Amniotic epithelial cell (primary cell): ENCODE measurements around the gene COL6A6.
A peak's percentile ranks its signal among the peaks of the same experiment; 100 is the strongest.

Experiments
- DNase-seq: peaks from one replicate; pipeline ENCODE4 v3.0.0-alpha.2; 2010; ENCODE audit warnings: low read depth

Gene COL6A6, protein sequence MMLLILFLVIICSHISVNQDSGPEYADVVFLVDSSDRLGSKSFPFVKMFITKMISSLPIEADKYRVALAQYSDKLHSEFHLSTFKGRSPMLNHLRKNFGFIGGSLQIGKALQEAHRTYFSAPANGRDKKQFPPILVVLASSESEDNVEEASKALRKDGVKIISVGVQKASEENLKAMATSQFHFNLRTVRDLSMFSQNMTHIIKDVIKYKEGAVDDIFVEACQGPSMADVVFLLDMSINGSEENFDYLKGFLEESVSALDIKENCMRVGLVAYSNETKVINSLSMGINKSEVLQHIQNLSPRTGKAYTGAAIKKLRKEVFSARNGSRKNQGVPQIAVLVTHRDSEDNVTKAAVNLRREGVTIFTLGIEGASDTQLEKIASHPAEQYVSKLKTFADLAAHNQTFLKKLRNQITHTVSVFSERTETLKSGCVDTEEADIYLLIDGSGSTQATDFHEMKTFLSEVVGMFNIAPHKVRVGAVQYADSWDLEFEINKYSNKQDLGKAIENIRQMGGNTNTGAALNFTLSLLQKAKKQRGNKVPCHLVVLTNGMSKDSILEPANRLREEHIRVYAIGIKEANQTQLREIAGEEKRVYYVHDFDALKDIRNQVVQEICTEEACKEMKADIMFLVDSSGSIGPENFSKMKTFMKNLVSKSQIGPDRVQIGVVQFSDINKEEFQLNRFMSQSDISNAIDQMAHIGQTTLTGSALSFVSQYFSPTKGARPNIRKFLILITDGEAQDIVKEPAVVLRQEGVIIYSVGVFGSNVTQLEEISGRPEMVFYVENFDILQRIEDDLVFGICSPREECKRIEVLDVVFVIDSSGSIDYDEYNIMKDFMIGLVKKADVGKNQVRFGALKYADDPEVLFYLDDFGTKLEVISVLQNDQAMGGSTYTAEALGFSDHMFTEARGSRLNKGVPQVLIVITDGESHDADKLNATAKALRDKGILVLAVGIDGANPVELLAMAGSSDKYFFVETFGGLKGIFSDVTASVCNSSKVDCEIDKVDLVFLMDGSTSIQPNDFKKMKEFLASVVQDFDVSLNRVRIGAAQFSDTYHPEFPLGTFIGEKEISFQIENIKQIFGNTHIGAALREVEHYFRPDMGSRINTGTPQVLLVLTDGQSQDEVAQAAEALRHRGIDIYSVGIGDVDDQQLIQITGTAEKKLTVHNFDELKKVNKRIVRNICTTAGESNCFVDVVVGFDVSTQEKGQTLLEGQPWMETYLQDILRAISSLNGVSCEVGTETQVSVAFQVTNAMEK (N-terminal part only)

GRCh38 chr3:130516645-130517512, at the start of gene COL6A6:
TSS of gene COL6A6 (plus strand) at chr3:130517177. CDS start at chr3:130560365, 43,188 bp downstream.
- no peak for DNase-seq

GRCh38 chr3:130468311-130468710, 48.7 kb upstream of the COL6A6 start:
- no peak for DNase-seq

DNA sequence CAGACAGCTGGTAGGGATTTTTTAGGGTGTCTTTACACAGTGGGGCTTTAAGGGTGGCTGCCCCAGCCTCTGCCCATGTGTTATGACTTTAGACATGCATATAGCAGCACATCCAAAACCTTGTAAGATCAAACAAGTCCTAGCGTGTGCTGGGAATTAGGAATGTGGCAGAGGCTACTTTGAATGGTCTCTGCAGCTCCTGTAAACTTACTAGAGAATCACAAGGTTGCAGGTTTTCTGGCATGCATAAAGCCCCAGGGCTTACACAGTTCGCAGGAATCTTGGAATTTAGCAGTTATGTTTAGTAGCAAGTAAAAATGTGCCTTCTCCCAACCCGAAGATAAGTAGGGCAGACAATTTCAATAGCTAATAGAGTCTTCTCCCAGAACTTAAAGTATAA, 46.9 kb upstream of the COL6A6 start:
- no peak for DNase-seq

GRCh38 chr3:130473416-130473815, 43.6 kb upstream of the COL6A6 start:
- no peak for DNase-seq

GRCh38 chr3:130480736-130481135, 36.2 kb upstream of the COL6A6 start:
- DNase-seq: peak; percentile 24

DNA sequence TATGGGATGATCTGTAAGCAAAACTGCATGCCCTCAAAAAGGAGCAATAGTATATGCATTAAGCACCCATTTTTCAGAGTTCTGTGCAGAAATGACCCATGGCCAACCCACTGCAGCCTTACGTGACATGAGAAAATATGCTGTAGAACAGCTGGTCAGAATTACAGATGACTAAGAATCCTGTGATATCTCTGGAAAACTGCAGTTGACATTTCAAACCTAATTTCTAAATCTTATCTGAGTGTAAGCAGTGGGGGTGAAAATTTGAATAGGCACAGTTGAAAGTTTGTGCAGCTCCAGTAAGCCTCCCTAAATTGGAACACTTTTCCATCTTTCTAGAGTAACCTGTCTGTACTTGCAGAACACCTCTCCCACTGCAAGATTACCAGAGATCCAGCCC, 28.7 kb upstream of the COL6A6 start:
- no peak for DNase-seq

DNA sequence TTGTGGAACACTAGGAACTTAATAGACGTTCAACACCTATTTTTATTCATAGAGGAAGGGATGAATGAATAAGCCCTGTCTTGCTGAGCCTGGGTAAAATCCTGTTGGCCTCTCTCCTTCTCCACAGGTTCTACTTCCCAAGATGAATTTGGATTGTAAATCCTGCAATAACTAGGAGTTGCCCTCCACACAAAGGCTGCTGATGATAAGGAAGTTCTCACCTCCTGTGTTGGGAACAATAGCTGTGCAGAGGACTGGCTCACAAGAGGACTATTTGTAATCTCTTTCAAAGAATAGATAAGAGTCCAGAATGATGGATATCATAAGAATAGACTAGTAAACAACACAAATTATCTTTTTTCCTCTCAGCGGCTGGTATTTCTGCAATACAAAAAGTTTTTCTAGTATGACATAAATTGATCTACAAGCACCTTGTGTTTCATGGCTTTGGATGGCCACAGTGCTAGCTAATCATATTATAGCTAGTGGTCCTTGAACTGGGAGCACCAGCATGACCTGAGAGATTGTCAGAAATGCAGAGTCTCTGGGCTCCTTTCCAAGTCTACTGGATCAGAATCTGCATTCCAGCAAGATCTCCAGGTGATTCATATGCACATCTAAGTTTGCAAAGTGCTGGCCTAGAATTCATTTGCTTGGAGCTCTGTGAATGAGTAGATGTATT, 28.1 kb upstream of the COL6A6 start:
- DNase-seq: no peak

- DNase-seq: no peak
These were observed 26.7 kb upstream of the COL6A6 start for GRCh38 chr3:130490241-130490640.

DNA sequence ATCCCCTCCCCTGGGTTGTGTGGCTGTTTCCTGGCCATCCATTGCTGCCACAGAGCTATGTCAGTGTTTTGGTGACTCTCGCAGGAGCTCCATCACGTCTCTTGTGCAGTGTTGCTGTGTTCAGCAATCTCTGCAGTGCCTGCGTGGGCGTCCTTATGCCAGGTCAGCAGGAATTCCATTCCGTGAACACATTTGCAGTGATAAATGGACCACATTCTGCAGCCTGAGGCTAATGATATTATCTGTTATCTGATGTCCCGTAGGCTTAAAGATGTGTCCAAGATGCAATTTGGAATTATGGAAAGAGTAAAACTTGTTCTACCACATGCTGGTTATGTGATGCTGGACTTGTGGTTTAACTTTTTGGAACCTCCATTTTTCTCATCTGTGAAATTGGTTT, 25.5 kb upstream of the COL6A6 start:
- DNase-seq: no peak

DNA sequence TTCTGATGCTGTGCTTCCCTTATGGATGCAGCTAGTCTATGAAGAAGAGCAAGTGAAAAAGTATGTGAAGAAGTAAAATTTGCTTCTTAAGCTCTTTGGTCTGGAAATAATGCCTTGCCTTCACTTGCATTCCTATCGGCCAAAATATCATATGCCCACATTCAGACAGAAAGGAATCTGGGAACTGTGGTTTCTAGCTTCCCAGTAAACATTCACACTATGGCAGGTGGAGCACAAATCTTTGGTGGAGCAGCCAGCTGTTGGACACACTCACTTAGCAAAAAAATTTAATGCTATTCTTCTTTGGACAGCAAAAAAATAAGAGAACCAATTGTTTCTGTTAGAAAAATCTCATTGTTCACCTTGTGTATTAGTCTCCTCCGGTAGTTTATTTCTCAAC, 12.3 kb upstream of the COL6A6 start:
- no peak for DNase-seq

DNA sequence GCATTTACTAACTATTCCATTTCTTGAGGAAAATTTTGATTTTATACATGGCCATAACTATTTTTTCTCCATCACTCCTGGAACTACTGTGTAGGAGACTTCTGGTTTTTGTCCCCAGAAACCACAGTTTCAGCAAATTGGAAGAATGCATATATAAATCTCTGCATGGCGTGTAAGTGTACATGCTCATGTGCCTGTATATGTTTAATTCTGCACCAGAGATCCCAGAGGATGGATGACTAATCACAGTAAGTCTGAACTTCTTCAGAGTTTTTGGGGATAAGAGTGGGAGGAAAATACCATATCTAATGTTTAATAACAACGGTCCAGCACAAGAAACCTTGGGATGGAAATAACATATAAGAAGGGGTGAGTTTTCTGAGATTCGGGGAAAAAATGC, 10.9 kb upstream of the COL6A6 start:
- no peak for DNase-seq

- DNase-seq: no peak
These were observed 9.2 kb upstream of the COL6A6 start for GRCh38 chr3:130507746-130508145.

- no peak for DNase-seq
These were observed 8.0 kb upstream of the COL6A6 start for GRCh38 chr3:130509008-130509407.

DNA sequence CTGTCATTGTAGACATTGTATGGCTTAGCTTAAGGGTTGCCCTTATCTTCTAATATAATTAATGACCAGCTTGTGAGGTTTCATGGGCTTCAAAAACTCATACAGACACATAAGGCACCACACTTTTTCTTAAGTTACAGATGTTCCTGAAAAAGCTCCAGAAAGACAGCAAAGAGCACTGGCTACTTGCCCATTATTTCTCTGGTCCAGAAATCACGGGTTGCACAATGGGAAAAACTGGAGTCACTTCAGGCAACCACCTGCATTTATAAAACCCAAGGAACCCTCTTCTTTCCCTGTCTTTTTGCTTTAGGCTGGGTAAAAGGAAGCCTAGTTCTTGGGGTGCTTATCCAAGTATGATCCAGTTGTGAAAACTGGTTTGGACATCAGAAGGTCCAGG, 2.3 kb upstream of the COL6A6 start:
- no peak for DNase-seq

DNA sequence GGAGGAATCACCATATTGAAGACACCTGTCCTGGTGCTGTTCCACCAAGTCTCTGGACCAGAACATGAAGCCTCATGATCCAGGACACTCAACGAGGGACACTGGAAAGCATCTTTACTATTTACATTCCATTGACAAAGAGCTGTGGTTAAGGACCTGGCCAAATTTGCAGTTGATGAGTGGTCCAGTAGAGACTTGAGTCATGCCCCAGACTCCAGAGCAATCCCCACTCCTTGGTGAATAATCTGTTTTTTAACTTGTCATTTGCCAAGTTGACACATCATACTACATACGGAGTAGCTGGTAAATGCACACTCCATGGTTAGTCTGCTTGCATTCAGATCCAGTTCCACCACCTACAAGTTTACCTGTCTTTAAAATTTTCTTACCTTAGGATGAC, 1.2 kb upstream of the COL6A6 start:
- DNase-seq: no peak

DNA sequence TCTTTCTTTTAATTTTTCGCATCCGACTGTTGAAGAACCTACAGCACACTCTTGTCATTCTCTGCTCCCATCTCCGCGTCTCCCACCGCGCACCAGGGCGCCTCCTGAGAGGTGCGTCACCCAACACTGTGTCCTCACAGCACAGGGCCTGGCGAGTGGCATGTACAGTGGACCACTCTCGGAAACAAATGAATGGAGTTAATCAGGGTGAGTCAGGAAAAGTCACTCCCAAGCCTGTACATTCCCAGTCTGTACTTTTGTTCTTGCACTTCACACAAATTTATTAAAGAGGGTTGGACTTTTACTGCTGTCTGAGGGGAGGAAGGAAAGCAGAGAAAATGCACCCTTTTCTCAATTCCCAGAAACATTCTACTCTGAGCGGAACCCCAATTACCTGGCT, 625 bp downstream of the COL6A6 start:
- no peak for DNase-seq

DNA sequence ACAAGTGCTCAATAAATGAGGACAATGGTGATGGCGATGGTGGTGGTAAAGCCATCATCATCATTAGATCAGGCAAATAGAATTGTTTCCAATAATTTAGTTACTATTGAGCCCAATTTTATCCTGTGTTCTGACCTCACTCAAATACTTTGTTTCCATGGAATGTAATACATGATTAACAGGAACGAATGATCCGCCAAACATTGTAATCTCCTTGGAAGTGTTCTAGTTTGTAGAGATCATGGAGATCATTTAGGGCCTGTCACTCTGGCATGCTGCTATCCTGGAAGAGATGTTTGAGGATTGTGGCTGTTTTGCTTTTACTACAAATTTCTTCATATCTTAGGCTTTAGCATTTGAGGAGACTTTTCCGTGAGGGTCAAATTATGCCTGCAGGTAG, 2.8 kb downstream of the COL6A6 start:
- DNase-seq: no peak

- no peak for DNase-seq
These were observed 5.4 kb downstream of the COL6A6 start for GRCh38 chr3:130522399-130522798.

- DNase-seq: no peak
These were observed 10.4 kb downstream of the COL6A6 start for GRCh38 chr3:130527426-130527825.

DNA sequence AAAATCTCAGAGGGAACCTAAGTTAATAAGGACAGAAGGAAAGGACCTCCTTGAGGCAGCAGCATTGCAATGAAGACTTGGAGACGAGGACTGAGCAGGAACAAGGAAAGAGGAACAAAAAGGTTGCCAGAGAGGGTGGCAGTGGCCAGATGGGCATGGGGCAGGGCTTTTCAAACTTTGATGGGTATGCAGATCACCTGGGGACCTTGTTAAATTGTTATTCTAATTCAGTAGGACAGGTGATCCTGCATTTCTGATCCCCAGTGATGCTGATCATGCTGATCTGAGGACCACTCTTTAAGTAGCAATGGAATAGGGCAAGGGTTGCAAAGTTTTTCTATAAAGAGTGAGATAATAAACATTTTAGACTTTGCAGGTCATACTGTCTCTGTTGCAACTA, 11.1 kb downstream of the COL6A6 start:
- no peak for DNase-seq
